Vagina (tissue), 2 donors: ENCODE measurements around the gene PGAM4. TPM values are rescaled to one million over a fixed set of nuclear protein-coding genes. Genes with fewer than 3 reads are reported as not detected.

Source experiments
- DNase-seq, 2 donors: peaks; one replicate each; pipeline ENCODE4 v3.0.0-alpha.2; 2017; ENCODE audit errors: extremely low spot score in 2 of 2
- H3K27ac ChIP-seq: fragments of 200-600 bp; sonication (generic); one replicate; pipeline ENCODE4 v1.5.1; 2019
- H3K27me3 ChIP-seq: fragments of 200-600 bp; sonication (generic); one replicate; pipeline ENCODE4 v1.5.1; 2019
- H3K36me3 ChIP-seq, 2 donors: fragments of 200-600 bp; sonication (generic); one replicate each; pipeline ENCODE4 v1.5.1; 2017 to 2019
- H3K4me1 ChIP-seq: fragments of 200-600 bp; sonication (generic); one replicate; pipeline ENCODE4 v1.5.1; 2019
- H3K4me3 ChIP-seq, 2 donors: fragments of 200-600 bp; sonication (generic); 1 replicate in 1 of 2; 2 replicates in 1 of 2; pipeline ENCODE4 v1.5.1; 2016 to 2019
- H3K9me3 ChIP-seq: fragments of 200-600 bp; sonication (generic); one replicate; pipeline ENCODE4 v1.5.1; 2019
- POLR2A ChIP-seq, 2 donors: fragments of 450-650 bp; IDR thresholded peaks; one replicate each; pipeline ENCODE4 v1.6.1; 2017; ENCODE audit warnings: antibody characterized with exemption in 2 of 2, mild to moderate bottlenecking in 2 of 2, moderate library complexity in 2 of 2
- POLR2AphosphoS5 ChIP-seq, 2 donors: sonication (generic); formaldehyde crosslinking; IDR thresholded peaks; one replicate each; pipeline ENCODE4 v1.9.0; 2017; ENCODE audit warnings: antibody characterized with exemption in 2 of 2, mild to moderate bottlenecking in 2 of 2, low read depth in 1 of 2; ENCODE audit not compliant: insufficient read depth in 1 of 2
- intact Hi-C: fragments of 100-400 bp; cut with DNase I; formaldehyde crosslinking; loops from one replicate; pipeline ENCODE4 v1.15.1; 2023
- total RNA-seq: library from RNA; depleted of rRNA; stranded (reverse); fragments of >200 nt; gene quantifications from one replicate; pipeline ENCODE4 v1.2.3, GENCODE V29; 2016
- TF ChIP-seq, protein P1 (sequence below), 3 experiments: fragments of 450-650 bp in 2 of 3; fragments of 200-600 bp in 1 of 3; sonication (generic) in 1 of 3; IDR thresholded peaks; one replicate each; pipeline ENCODE4 v1.5.1; 2017 to 2019; ENCODE audit warnings: antibody characterized with exemption in 3 of 3, mild to moderate bottlenecking in 2 of 3, moderate library complexity in 2 of 3

Gene PGAM4
- total RNA-seq, 1 donor from 2014 or later, result not detected

DNA sequence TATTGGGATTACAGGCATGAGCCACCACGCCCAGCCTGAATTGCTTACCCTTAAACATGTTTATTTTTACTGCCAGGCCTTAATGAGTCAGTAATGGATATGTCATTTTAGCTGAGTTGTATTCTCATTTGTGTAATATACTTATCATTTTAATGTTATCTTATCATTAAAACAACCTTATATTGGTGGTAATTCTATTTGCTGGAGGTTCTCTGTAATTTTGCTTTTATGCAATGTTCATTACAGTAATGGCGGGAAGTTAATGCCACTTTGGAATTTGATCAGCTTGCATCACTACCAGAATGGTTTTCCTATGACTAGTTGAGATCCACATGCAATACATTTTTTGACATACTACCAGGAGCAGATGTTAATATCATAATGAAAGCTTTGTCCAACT, 6.3 kb upstream of the PGAM4 start:
- Histone ChIP-seq H3K4me3 (no peak overlapping the region), H3K9me3 (no peaks in the 10 kb centered on the region), H3K4me1 (no peaks in the 10 kb centered on the region), H3K36me3 (no peaks in the 10 kb centered on the region), H3K27me3 (no peaks in the 10 kb centered on the region), H3K27ac (no peak overlapping the region)
- TF ChIP-seq POLR2AphosphoS5 (IDR thresholded peaks at IDR 0.05; ENCODE audit: insufficient read depth in 1 of 2, low read depth in 1 of 2) (no peak), POLR2A (IDR thresholded peaks at IDR 0.05) (no peak)
- TF ChIP-seq, protein P1, sequence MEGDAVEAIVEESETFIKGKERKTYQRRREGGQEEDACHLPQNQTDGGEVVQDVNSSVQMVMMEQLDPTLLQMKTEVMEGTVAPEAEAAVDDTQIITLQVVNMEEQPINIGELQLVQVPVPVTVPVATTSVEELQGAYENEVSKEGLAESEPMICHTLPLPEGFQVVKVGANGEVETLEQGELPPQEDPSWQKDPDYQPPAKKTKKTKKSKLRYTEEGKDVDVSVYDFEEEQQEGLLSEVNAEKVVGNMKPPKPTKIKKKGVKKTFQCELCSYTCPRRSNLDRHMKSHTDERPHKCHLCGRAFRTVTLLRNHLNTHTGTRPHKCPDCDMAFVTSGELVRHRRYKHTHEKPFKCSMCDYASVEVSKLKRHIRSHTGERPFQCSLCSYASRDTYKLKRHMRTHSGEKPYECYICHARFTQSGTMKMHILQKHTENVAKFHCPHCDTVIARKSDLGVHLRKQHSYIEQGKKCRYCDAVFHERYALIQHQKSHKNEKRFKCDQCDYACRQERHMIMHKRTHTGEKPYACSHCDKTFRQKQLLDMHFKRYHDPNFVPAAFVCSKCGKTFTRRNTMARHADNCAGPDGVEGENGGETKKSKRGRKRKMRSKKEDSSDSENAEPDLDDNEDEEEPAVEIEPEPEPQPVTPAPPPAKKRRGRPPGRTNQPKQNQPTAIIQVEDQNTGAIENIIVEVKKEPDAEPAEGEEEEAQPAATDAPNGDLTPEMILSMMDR (IDR thresholded peaks at IDR 0.05), result no peak
- intact Hi-C loops, result no loop called here
- no peak for DNase-seq

DNA sequence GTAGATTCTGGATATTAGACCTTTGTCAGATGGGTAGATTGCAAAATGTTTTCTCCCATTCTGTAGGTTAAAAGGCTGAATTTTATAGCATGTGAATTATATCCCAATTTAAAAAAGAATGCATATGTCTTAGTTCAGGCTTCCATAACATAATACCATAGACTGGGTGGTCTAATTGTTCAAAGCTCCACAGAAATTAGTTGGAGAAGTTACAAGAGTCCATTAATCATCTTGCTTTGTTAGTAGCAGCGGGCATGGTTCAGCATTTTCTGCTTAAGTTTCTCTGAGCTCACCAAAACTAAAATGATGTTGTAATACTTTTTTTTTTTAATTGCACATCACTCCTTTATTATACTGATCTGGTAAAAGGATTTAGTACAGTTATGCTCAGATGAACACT, 1.8 kb downstream of the PGAM4 start:
- Histone ChIP-seq H3K36me3 (no peaks in the 10 kb centered on the region), H3K27me3 (no peaks in the 10 kb centered on the region), H3K4me1 (no peaks in the 10 kb centered on the region), H3K27ac (no peak overlapping the region), H3K4me3 (no peak overlapping the region), H3K9me3 (no peaks in the 10 kb centered on the region)
- intact Hi-C loops, result no loop called here
- TF ChIP-seq POLR2A (IDR thresholded peaks at IDR 0.05), result no peak
- TF ChIP-seq, protein P1 (IDR thresholded peaks at IDR 0.05), result no peak
- TF ChIP-seq POLR2AphosphoS5 (IDR thresholded peaks at IDR 0.05; ENCODE audit: insufficient read depth in 1 of 2, low read depth in 1 of 2), result no peak
- DNase-seq, result no peak

- intact Hi-C loops, result no loop called here
- Histone ChIP-seq H3K4me3 (no peak overlapping the region), H3K4me1 (no peaks in the 10 kb centered on the region), H3K9me3 (no peaks in the 10 kb centered on the region), H3K27me3 (no peaks in the 10 kb centered on the region), H3K36me3 (no peaks in the 10 kb centered on the region), H3K27ac (no peak overlapping the region)
- no peak for DNase-seq
- TF ChIP-seq POLR2A (IDR thresholded peaks at IDR 0.05) (no peak), POLR2AphosphoS5 (IDR thresholded peaks at IDR 0.05; ENCODE audit: insufficient read depth in 1 of 2, low read depth in 1 of 2) (no peak)
- TF ChIP-seq, protein P1 (IDR thresholded peaks at IDR 0.05), result no peak
Observed at GRCh38 chrX:77966361-77966760, 3.1 kb downstream of the PGAM4 start.

GRCh38 chrX:77962068-77962902, 7.2 kb downstream of the PGAM4 start:
- Histone ChIP-seq H3K4me3 (no peak overlapping the region), H3K27me3 (no peaks in the 10 kb centered on the region), H3K9me3 (no peaks in the 10 kb centered on the region), H3K27ac (no peak overlapping the region), H3K36me3 (no peaks in the 10 kb centered on the region), H3K4me1 (no peaks in the 10 kb centered on the region)
- TF ChIP-seq, protein P1 (IDR thresholded peaks at IDR 0.05), result no peak
- no peak for TF ChIP-seq POLR2A (IDR thresholded peaks at IDR 0.05)
- TF ChIP-seq POLR2AphosphoS5 (IDR thresholded peaks at IDR 0.05; ENCODE audit: insufficient read depth in 1 of 2, low read depth in 1 of 2), result no peak
- intact Hi-C loops, result no loop called here
- DNase-seq, result no peak

DNA sequence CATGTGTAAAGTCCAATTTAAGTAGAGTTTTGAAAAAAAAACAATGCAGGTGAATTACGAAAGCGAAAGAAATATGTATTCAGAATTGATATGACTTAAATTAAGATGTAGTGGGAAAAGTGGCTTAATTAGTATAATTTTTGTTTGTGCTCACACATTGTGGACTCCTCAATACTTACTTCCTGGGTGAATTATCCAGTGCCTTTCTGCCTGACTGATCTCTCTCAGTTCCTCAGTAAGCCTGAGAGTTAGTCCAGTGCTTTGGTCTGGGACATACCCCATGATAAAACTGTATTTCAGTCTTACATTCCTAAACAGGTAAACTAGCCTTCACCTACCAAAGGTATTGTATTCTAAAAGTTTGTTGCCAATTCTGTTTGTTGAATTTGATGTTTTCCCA, 8.4 kb downstream of the PGAM4 start:
- Histone ChIP-seq H3K27me3 (no peaks in the 10 kb centered on the region), H3K36me3 (no peaks in the 10 kb centered on the region), H3K4me1 (no peaks in the 10 kb centered on the region), H3K27ac (no peak overlapping the region), H3K4me3 (no peak overlapping the region), H3K9me3 (no peaks in the 10 kb centered on the region)
- TF ChIP-seq, protein P1 (IDR thresholded peaks at IDR 0.05), result no peak
- no peak for TF ChIP-seq POLR2A (IDR thresholded peaks at IDR 0.05)
- no peak for TF ChIP-seq POLR2AphosphoS5 (IDR thresholded peaks at IDR 0.05; ENCODE audit: insufficient read depth in 1 of 2, low read depth in 1 of 2)
- intact Hi-C loops, result no loop called here
- no peak for DNase-seq
